ENCODE measurements around the gene SLC7A5.
A peak's percentile ranks its signal among the peaks of the same experiment; 100 is the strongest.
"Not testable (repeated sequence)": the region's sequence is repeated elsewhere in the genome, so short reads cannot be mapped to it uniquely, and the experiment has no call there.

The SLC7A5 gene

GRCh38 chr16:87887931-87888330 is 18.6 kb upstream of the SLC7A5 start:
- not testable (repeated sequence) for DNase-seq (ENCODE audit: low read depth)

- not testable (repeated sequence) for DNase-seq (ENCODE audit: low read depth)
Observed at GRCh38 chr16:87885371-87885967, 16.2 kb upstream of the SLC7A5 start.

- DNase-seq (ENCODE audit: low read depth), result no peak
Observed at GRCh38 chr16:87882436-87883019, 13.2 kb upstream of the SLC7A5 start.

GRCh38 chr16:87881324-87882200 is 12.3 kb upstream of the SLC7A5 start:
- no peak for DNase-seq (ENCODE audit: low read depth)

GRCh38 chr16:87880117-87880696 is 10.9 kb upstream of the SLC7A5 start:
- DNase-seq (ENCODE audit: low read depth), result no peak

- DNase-seq (ENCODE audit: low read depth), result not testable (repeated sequence)
Observed at GRCh38 chr16:87879411-87880013, 10.2 kb upstream of the SLC7A5 start.

GRCh38 chr16:87878704-87879103 is 9.4 kb upstream of the SLC7A5 start:
- no peak for DNase-seq (ENCODE audit: low read depth)

GRCh38 chr16:87877942-87878507 is 8.7 kb upstream of the SLC7A5 start:
- DNase-seq (ENCODE audit: low read depth), result no peak

- peak; percentile 74 for DNase-seq (ENCODE audit: low read depth)
Observed at GRCh38 chr16:87874639-87875427, 5.5 kb upstream of the SLC7A5 start.

GRCh38 chr16:87870418-87871291 is 1.3 kb upstream of the SLC7A5 start:
- DNase-seq (ENCODE audit: low read depth), result not testable (repeated sequence)

- DNase-seq (ENCODE audit: low read depth), result not testable (repeated sequence)
Observed at GRCh38 chr16:87869879-87870417, 641 bp upstream of the SLC7A5 start.

GRCh38 chr16:87868254-87869029 is 865 bp downstream of the SLC7A5 start:
- peak; percentile 62 for DNase-seq (ENCODE audit: low read depth)

GRCh38 chr16:87865902-87866555 is 3.3 kb downstream of the SLC7A5 start:
- not testable (repeated sequence) for DNase-seq (ENCODE audit: low read depth)

GRCh38 chr16:87864331-87864989 is 4.8 kb downstream of the SLC7A5 start:
- DNase-seq (ENCODE audit: low read depth), result no peak

- DNase-seq (ENCODE audit: low read depth), result not testable (repeated sequence)
Observed at GRCh38 chr16:87863327-87863635, 6.0 kb downstream of the SLC7A5 start.

GRCh38 chr16:87862597-87863326 is 6.5 kb downstream of the SLC7A5 start:
- DNase-seq (ENCODE audit: low read depth), result not testable (repeated sequence)

Data from activated T-cell treated with anti-CD3 and anti-CD28 coated beads for 48 hours (primary cell).